PC-9 (cell line): ENCODE data around the gene CPEB3.

Experiments used
- EZH2 ChIP-seq: fragments of 200-600 bp; sonication (generic); IDR thresholded peaks from 2 replicates; pipeline ENCODE4 v1.8.0; 2017; ENCODE audit warnings: antibody characterized with exemption, low read depth
- TF ChIP-seq, protein P1 (sequence below): fragments of 200-600 bp; sonication (generic); conservative IDR thresholded peaks from 2 replicates; pipeline ENCODE4 v1.6.1; 2017; ENCODE audit warnings: mixed run types, antibody characterized with exemption, mild to moderate bottlenecking, moderate library complexity

DNA sequence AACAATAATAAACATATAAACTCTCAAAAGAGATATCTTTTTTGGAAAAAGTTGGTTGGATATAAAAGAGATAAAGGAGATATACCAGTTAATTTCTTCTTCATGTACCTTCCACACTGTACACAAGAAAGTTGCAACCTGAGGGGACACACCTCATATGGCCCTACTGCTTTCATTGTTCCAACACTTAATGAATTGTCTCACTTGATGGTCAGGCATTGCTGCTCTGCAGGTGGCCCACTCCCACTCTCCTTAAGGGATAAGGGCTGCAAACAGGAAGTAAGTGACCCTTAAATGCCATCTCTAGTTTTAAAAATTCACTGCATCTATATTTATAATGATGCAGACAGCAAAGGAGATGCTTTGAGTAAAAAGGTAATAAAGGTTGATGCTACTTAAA lies 215.0 kb downstream of the CPEB3 start:
- TF ChIP-seq, protein P1, sequence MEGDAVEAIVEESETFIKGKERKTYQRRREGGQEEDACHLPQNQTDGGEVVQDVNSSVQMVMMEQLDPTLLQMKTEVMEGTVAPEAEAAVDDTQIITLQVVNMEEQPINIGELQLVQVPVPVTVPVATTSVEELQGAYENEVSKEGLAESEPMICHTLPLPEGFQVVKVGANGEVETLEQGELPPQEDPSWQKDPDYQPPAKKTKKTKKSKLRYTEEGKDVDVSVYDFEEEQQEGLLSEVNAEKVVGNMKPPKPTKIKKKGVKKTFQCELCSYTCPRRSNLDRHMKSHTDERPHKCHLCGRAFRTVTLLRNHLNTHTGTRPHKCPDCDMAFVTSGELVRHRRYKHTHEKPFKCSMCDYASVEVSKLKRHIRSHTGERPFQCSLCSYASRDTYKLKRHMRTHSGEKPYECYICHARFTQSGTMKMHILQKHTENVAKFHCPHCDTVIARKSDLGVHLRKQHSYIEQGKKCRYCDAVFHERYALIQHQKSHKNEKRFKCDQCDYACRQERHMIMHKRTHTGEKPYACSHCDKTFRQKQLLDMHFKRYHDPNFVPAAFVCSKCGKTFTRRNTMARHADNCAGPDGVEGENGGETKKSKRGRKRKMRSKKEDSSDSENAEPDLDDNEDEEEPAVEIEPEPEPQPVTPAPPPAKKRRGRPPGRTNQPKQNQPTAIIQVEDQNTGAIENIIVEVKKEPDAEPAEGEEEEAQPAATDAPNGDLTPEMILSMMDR = no peak
- no peak for TF ChIP-seq EZH2
